GM18909 (cell line): ENCODE results near the gene TEN1.
A peak's percentile ranks its signal among the peaks of the same experiment; 100 is the strongest.
"Not testable (repeated sequence)": the region's sequence is repeated elsewhere in the genome, so short reads cannot be mapped to it uniquely, and the experiment has no call there.

Source experiments
- ATAC-seq: cut with Tn5 transposase; IDR thresholded peaks from one replicate; pipeline ENCODE4 v1.9.1; 2021; ENCODE audit warnings: mild to moderate bottlenecking; ENCODE audit not compliant: unreplicated experiment, poor library complexity

The TEN1 gene

GRCh38 chr17:75978938-75979704 is at the start of gene TEN1, which contains the start of gene ACOX1:
Gene TEN1 (plus strand): TSS chr17:75979240. CDS start chr17:75986193, 6,953 bp downstream.
Gene ACOX1 (minus strand): TSS chr17:75979166. CDS start chr17:75979073, 93 bp downstream.
- peak; percentile 93 for ATAC-seq

- ATAC-seq: no peak
Measured at GRCh38 chr17:75931062-75931461, 48.0 kb upstream of the TEN1 start.

- ATAC-seq: no peak
Measured at GRCh38 chr17:75932852-75933251, 46.2 kb upstream of the TEN1 start.

GRCh38 chr17:75933808-75934207 is 45.2 kb upstream of the TEN1 start:
- ATAC-seq: no peak

- ATAC-seq: no peak
Measured at GRCh38 chr17:75937652-75938051, 41.4 kb upstream of the TEN1 start.

GRCh38 chr17:75940727-75941441 is 38.2 kb upstream of the TEN1 start, which contains the start of gene FBF1:
Gene FBF1 (minus strand): TSS chr17:75941042. CDS start chr17:75938149, 2,893 bp downstream.
- peak; percentile 94 for ATAC-seq

GRCh38 chr17:75941442-75941819 is 37.6 kb upstream of the TEN1 start:
- no peak for ATAC-seq

GRCh38 chr17:75942473-75942872 is 36.6 kb upstream of the TEN1 start:
- ATAC-seq: no peak

- ATAC-seq: no peak
Measured at GRCh38 chr17:75943491-75943890, 35.5 kb upstream of the TEN1 start.

- ATAC-seq: no peak
Measured at GRCh38 chr17:75945211-75945610, 33.8 kb upstream of the TEN1 start.

GRCh38 chr17:75950421-75950820 is 28.6 kb upstream of the TEN1 start:
- ATAC-seq: no peak

- no peak for ATAC-seq
Measured at GRCh38 chr17:75950855-75951554, 28.0 kb upstream of the TEN1 start.

GRCh38 chr17:75959051-75959838 is 19.8 kb upstream of the TEN1 start:
- ATAC-seq: no peak

- no peak for ATAC-seq
Measured at GRCh38 chr17:75959839-75960511, 19.1 kb upstream of the TEN1 start.

- ATAC-seq: no peak
Measured at GRCh38 chr17:75965468-75965867, 13.6 kb upstream of the TEN1 start.

- not testable (repeated sequence) for ATAC-seq
Measured at GRCh38 chr17:75969044-75969443, 10.0 kb upstream of the TEN1 start.

- no peak for ATAC-seq
Measured at GRCh38 chr17:75970011-75970523, 9.0 kb upstream of the TEN1 start.

GRCh38 chr17:75970626-75971025 is 8.4 kb upstream of the TEN1 start:
- no peak for ATAC-seq

GRCh38 chr17:75975187-75975586 is 3.9 kb upstream of the TEN1 start:
- not testable (repeated sequence) for ATAC-seq
